A673 (cell line): ENCODE results near the gene PARN.

Experiments used
- CTCF ChIP-seq: fragments of 300-800, 200-600 bp; sonication (generic); conservative IDR thresholded peaks from 2 replicates; pipeline ENCODE4 v1.5.1; 2017; ENCODE audit warnings: low read depth, mild to moderate bottlenecking, antibody characterized with exemption, low read length, moderate library complexity, mixed read lengths
- EZH2 ChIP-seq: fragments of 200-600 bp; sonication (generic); IDR thresholded peaks from 2 replicates; pipeline ENCODE4 v1.6.1; 2017; ENCODE audit warnings: borderline replicate concordance, low read depth, mild to moderate bottlenecking, mixed read lengths, antibody characterized with exemption, low read length; ENCODE audit not compliant: poor library complexity, severe bottlenecking

DNA sequence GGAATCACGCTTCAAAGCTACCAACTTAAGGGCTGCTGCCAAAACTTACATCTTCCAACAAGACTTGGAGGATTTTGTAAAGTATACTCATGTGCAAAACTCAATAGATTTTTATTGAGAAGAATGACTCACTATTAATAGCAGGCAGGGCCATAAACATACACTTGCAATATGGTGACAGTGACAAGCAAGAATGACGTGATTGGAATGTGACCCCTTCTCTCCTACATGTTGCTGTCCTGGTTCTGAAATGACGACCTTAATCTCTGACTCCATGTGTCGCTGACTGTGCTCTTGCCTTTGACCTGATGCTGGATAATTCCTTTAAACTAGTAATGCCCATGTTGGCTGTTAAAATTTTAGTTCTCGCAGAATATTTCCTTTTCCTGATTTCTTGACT is 174.5 kb downstream of the PARN start:
- no peak for TF ChIP-seq CTCF
- no peak for TF ChIP-seq EZH2
